GM10847 (cell line): ENCODE measurements around the gene GARIN5B.
A peak's percentile ranks its signal among the peaks of the same experiment; 100 is the strongest.

Experiments
- POLR2A ChIP-seq: IDR thresholded peaks from 2 replicates; pipeline ENCODE4 v1.6.1; 2011; ENCODE audit not compliant: insufficient read length; ENCODE audit errors: extremely low read depth

Gene GARIN5B

DNA sequence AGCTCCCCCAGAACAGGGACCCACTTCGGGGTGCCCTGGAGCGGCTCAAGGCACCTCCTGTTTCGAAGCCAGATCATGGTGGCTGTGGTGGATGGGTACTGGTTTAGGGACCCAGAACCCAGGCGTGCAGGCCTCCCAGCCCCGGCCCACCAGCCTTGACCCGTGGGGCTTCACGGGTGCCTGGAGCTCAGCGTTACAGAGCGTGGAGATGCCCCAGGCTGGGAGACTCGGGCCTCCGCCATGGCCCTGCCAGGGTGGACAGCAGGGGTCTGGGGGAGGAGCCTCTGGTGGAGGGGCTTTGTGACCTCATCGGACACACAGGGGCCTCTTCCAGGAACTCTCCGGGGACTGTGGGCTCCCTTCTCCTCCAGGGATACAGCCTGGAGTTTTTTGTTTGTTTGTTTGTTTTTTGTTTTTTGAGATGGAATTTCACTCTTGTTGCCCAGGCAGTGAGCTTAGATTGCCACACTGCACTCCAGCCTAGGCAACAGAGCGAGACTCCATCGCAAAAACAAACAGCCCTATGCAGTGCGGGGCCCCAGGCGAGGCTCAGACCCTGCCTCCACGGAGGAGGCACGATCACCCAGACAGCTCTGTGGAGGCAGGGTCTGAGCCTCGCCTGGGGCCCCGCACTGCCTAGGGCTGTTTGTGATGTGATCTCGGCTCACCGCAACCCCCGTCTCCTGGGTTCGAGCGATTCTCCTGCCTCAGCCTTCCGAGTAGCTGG, at the start of gene GARIN5B:
Gene GARIN5B (minus strand): TSS at position 271 of the 727 bp plus-strand sequence. CDS start 194 bp downstream, at position 77.
- TF ChIP-seq POLR2A = no peak

DNA sequence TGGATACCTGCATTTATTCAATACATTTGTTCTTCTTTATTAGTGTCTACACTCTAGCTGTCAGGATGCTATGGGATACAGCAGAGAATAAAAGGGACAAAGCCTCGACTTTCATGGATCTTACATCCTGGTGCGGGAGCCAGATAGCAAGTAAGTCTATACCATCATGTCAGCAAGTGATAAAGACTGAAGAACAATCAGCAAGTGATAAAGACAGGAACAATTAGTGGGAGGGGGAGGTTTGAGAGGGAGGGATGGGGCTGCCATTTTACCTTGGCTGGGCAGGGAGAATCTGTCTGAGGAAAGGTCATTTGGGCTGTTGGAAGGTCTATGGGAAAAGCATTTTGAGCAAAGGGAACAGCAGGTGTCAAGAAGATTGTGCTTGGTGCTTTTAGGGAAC, 47.1 kb upstream of the GARIN5B start:
- TF ChIP-seq POLR2A = no peak

DNA sequence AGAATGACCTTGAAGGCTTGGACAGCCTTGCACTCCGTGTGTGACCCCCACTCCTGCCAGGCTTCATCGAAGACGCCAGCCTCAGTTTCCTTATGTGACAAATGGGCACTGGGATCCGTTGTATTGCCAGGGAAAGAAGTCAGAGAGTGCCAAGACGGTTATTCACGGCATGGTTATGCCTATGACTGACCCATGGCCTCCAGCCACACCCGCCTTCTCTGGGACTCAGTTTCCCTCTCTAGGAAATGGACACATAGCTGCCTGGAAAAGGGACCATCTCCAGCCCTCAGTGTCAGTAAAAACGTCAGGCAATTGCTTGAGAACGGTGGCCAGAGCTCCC, 45.4 kb upstream of the GARIN5B start:
- no peak for TF ChIP-seq POLR2A

DNA sequence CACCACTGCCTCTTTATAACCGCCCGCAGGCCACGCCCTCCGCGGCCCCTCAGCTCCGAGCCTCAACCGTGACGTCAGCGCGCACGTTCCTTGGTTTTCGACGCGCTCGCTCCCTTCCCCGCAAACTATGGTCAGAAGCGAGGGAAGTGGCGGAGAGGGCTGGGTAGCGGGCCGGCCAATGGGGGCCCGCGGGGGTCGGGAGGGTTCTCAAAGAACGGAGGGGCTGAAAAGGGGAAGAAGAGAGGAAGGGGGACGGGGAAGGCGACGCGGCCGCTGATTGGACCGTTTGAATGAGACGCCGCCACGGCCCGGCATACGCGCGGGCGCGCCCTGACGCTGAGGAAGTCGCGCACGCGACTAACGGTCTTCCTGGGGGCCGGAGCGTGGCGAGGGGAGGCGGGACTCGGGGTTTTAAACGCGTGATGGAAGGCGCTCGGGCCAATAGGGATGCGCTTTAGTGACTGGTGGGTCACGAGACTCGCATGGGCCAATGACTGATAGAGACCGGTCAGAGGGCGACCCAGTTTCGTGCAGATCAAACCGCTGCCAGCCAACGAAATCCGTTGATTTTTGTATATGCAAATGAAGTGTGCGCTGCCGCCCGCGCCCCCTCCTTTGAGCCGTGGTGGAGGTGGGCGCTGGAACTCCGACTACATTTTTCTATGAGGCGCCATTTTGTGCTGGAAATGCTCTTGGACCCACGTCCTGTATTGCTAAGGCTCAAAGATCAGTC, 44.9 kb upstream of the GARIN5B start:
- no peak for TF ChIP-seq POLR2A

DNA sequence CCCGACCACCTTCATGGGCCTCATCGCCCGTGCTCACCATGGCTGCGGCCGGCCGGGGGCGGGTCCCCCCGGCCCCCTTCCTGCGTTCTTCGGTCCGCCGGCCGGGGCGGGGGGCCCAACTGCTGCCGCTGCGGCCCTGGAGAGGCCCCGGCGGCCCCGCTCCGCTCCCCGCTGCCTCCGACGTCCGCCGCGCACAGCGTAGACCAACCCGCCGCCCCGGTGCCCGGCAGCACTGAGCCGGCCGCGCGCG, 44.4 kb upstream of the GARIN5B start, which contains the start of gene UBE2S:
Gene UBE2S (minus strand): TSS at position 239 of the 250 bp plus-strand sequence. CDS start 199 bp downstream, at position 40.
- TF ChIP-seq POLR2A = peak; percentile 99

DNA sequence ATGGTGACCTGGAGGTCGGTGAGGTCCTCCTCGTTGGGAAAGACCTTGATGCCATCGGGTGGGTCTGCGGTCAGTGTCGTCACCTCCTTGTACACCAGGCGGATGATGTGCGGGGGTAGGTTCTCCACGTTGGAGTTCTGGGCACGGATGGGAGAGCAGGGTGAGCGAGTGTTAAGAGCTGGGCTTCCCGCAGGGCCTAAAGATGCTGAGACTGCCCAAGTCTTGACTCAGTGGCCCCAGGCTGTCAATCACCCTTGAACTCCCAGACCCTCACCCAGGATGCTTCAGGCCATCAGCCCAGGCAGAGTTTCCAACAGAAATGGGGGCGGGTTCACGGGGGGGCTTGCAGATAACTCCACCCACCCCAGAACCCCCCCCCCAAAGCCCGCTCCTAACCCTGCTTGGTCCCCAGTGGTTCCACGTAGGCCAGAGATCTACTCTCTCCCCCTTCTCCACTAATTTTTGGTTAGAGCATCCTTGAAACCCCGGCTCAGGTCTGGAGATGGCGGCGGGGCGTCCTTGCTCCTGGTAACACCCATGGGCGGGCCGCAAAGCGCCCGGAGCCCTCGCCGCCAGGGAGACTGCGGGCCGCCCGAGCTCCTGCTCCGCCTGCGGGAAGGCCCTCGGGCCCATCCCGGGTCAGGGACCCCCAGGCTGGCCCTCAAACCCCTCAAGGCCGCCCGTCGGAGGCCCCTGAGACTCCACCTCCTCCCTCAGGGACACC, 43.9 kb upstream of the GARIN5B start:
- no peak for TF ChIP-seq POLR2A

DNA sequence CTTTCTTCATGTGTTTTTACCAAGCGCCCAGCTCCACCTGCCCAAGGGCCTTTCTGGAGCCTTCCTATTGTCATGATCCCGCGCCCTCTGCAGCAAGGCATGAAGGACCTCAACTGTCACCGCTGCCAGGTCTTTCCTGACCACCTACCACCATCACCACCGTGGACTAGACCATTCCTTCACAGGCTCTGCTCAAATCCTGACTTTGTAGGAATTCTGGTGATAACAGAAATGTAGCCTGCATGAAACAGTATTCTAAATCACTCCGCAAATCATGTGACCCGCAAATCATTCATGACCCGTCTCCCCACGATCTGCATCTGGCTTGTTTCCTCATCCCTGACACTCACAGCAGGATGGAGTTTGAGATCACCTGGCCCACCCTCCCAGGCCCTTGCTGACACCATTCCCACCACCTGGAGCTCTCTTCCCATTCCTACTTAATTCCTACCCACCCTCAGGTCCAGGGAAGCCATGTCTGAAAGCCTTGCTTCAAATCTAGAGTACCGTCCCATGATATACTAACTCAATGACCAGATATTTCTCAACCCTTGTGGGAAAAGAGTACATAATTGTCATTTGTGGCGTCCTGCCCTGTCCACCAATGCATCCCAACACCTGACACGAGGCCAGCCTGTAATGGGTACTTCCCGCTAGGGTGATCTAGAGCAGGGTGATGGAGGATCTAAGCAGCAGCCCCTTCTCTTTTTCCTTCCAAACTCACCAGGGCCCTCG, 43.2 kb upstream of the GARIN5B start:
- TF ChIP-seq POLR2A = no peak

DNA sequence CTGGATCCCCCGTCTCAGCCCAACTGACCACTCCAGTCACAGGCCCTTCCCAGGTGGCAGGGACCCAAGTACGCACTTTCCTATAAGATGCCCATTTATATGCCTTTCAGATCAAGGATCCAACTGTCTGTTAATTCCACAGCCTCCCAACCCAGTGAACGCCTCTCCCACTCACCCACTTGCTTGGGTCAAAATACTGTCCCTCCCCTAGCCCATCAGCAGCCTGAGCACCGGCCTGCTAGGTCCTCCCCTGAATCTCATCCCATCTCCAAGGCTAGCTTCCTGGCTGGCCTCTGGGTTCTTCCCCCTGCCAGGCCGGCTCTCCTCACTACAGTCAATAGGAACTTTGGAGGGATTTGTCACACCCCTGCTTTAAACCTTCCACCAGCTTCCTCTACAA, 42.6 kb upstream of the GARIN5B start:
- TF ChIP-seq POLR2A = no peak

DNA sequence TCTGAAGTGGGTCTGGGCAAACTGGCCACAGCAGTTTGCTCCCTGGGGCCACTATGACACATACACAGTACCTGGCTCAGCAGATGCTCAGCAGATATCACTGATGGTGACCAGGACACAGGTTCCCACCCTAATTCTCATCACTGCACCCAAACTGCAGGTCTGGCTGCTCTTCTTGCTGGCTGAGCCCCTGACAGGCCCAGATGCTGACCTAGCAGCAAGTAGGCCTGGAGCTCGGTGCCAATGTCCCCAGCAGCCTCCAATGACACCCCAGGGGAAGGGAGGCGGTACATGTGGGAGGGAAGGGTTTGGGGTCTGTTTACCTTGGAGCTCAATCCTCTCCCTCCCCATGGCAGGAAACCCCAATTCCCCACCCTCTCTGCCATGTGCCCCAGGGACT, 39.4 kb upstream of the GARIN5B start:
- no peak for TF ChIP-seq POLR2A

DNA sequence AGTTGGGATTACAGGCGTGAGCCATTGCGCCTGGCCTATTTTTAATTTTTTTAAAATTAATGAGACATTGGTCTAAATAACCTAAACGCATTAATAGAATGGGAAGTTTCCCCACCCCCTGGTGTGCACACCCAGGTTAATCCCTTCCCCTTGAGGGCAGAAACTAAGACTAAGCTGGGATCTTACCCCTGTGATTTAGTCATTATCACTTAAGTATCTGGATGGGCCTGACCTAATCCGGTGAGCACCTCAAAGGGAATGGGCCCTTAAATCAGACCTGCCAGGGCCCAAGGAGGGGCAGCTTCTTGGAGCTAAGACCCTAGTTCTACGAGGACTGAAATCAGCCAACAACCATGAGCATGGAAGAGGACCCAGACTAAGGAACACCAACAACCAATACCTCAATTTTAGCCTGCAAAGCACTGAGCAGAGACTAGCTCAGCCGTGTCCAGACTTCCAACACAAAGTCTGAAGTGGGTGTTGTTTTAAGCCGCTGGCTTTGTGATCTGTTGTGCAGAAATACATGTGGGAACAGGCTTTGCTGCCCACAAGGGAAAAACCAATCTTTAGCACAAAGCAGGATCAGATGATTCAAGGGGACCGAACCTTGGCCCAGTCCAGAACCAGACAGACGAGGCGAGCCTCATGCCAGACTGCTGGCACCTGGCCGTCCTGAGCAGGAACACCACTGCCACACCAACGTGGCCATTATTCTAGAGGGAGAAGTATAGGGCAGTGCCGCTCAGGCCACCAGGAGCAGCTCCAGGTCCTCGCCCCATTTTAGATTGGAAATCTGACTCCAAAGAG, 37.4 kb upstream of the GARIN5B start:
- no peak for TF ChIP-seq POLR2A

DNA sequence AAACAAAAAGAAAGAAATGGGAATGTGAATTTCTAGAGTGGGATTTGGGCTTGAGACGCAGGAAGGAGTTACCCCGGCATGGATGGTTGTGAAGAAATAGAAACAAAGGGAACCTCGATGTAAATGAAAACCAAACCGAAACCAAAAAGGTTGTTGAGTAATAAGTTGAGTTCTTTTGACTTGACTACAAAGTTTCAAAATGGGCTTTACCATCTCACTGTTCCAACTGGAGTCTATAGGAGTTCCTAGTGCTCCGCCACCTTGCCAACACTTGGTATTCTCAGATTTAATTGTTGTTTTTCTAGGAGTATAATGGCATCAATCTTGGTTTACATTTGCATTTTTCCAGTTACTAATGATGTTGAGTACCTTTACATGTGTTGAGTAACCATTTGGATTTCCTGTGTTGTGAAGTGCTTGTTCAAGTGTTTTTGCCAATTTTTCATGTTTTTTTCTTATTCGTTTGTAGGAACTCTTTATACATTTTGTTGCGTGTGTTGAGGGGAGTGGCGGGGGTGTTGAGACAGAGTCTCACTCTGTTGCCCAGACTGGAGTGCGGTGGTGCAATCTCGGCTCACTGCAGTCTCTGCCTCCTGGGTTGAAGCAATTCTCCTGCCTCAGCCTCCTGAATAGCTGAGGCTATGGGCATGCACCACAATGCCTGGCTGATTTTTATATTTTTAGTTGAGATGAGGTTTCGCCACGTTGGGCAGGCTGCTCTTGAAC, 35.3 kb upstream of the GARIN5B start:
- TF ChIP-seq POLR2A = no peak

DNA sequence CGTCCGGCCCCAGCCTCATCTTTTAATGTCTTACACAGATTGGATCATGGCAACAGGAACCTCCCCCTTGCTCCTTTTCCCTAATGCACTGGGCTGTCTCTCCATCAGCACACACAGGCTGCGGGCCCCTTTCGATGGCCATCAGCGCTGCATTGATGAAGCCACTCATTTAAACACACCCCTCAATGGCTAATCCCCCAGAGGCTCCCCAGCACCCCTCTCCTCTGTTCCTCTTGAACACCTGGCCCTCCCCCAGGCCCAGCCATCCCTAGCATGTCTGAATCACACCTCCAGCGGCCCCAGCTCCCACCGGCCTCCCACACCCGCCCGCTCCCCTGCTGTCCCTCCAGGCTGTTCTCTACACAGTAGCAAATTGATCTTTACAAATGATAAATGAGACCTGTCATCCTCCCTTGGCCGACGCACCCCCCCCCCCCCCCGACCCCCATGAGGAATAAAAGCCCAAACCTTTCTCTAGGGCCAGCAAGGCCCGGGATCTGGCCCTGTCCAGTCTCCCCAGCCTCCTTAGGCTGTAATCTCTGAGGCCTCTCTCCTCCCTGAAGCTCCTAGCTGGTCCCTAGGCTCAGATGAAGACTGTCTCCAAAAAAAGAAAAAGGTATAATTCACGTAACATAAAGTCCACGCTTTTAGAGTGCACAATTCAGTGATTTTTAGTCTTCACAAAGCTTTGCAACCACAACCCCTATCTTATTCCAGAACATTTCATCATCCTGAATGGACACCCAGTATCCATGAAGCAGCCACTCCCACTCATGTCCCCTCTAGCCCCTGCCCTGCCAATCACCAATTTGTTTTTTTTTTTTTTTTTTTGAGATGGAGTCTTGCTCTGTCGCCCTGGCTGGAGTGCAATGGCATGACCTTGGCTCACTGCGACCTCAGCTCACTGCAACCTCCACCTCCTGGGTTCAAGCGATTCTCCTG, 30.0 kb upstream of the GARIN5B start:
- TF ChIP-seq POLR2A = no peak
